ENCODE results near the gene ZNF792. TPM values are rescaled to one million over a fixed set of nuclear protein-coding genes. Genes with fewer than 3 reads are reported as not detected.

Gene ZNF792
- total and polyA plus RNA-seq, 2 of the 8 experiments (the other 6 are each of a cell fraction or from before 2014, with no cell fraction given): 2.5 to 7.2 TPM

GRCh38 chr19:34943861-34944573, 20.0 kb downstream of the ZNF792 start:
- Histone ChIP-seq H4K5ac (ENCODE audit: insufficient read length, low read depth, low read length) (no peak overlapping the region), H2BK5ac (ENCODE audit: low read depth, low read length) (no peak overlapping the region), H3K14ac (ENCODE audit: insufficient read length) (no peak overlapping the region), H3K56ac (replicated peaks; ENCODE audit: insufficient read length, low read depth, low read length) (no peak overlapping the region), H3K79me2 (ENCODE audit: control insufficient read depth in 1 of 2, insufficient read depth in 2 of 2, low read length in 2 of 2) (no peaks in the 10 kb centered on the region), H2BK120ac (replicated peaks; ENCODE audit: low read depth, low read length) (no peak overlapping the region), H2BK12ac (ENCODE audit: low read depth, low read length) (no peak overlapping the region), H4K8ac (ENCODE audit: extremely low read depth, insufficient read depth, low read length) (no peak overlapping the region), H2BK15ac (ENCODE audit: low read length) (no peak overlapping the region), H3K9me3 (ENCODE audit: insufficient read depth in 2 of 2, low read depth in 1 of 2, low read length in 1 of 2) (peaks cover 23 to 35% of the 10 kb centered on the region in 2 experiments), H3K27ac (ENCODE audit: low read depth, low read length) (no peak overlapping the region), H3K9ac (replicated peaks in 1 of 4; ENCODE audit: extremely low read depth in 1 of 4, low read depth in 3 of 4, low read length in 3 of 4) (no peak overlapping the region), H2BK20ac (ENCODE audit: low read length) (no peak overlapping the region), H3K4ac (replicated peaks; ENCODE audit: insufficient read length, low read depth, low read length) (no peak overlapping the region), H3K36me3 (ENCODE audit: control insufficient read depth in 2 of 4, insufficient read depth in 4 of 4, low read length in 3 of 4) (peaks cover 3 to 29% (median 15%) of the 10 kb centered on the region in 4 experiments), H3K18ac (ENCODE audit: extremely low read depth, low read length) (no peak overlapping the region), H3K4me3 (ENCODE audit: extremely low read depth in 1 of 4, insufficient read depth in 2 of 4, low read depth in 3 of 4, low read length in 4 of 4) (no peak overlapping the region), H2AK5ac (ENCODE audit: low read depth, low read length) (no peak overlapping the region), H3K4me1 (replicated peaks in 1 of 4; ENCODE audit: control insufficient read depth in 3 of 4, insufficient read depth in 4 of 4, low read length in 3 of 4) (no peaks in the 10 kb centered on the region), H3K27me3 (replicated peaks in 1 of 4; ENCODE audit: control insufficient read depth in 3 of 4, extremely low read depth in 1 of 4, insufficient read depth in 3 of 4, low read length in 3 of 4) (peaks cover 0 to 1% (median 0%) of the 10 kb centered on the region in 4 experiments; a peak in 1 of 7 replicates), H3K23me2 (ENCODE audit: low read depth, low read length) (no peaks in the 10 kb centered on the region), H3K79me1 (ENCODE audit: low read depth, low read length) (no peaks in the 10 kb centered on the region), H3K4me2 (ENCODE audit: insufficient read depth in 1 of 2, low read depth in 2 of 2, low read length in 2 of 2) (no peak overlapping the region), H4K91ac (replicated peaks; ENCODE audit: insufficient read length, low read length) (no peak overlapping the region), H2AFZ (ENCODE audit: low read length) (no peak overlapping the region), H3K23ac (ENCODE audit: insufficient read length) (no peak overlapping the region), H4K20me1 (replicated peaks in 1 of 2; ENCODE audit: control insufficient read depth in 1 of 2, insufficient read depth in 2 of 2, low read length in 2 of 2) (no peaks in the 10 kb centered on the region)
- POLR2A ChIA-PET (ENCODE audit: partially characterized antibody): no interaction called here
- CTCF ChIA-PET (ENCODE audit: partially characterized antibody): interaction anchor here (0.6 kb wide), 1 partner anchor 534 kb away, joined by 3 read pairs; no protein-coding TSS in a partner anchor
- DNase-seq (ENCODE audit: low read depth in 1 of 2, low spot score in 2 of 2): no peak
- no peak for FAIRE-seq
- WGBS, 2 experiments (ENCODE audit: extremely low coverage in 1 of 2, insufficient coverage in 1 of 2, insufficient read length in 1 of 2, insufficient replicate concordance in 2 of 2, low coverage in 1 of 2, low lambda C conversion rate in 2 of 2, missing lambda C conversion rate in 1 of 2): 94% methylated on average over 13 of the region's 13 CpGs; no CpG with 5 or more reads in 1 of the 2 experiments
- TF ChIP-seq CREB1 (IDR thresholded peaks at IDR 0.05) (no peak), ASH2L (IDR thresholded peaks at IDR 0.05; ENCODE audit: low read length) (no peak), PHF8 (conservative IDR thresholded peaks at IDR 0.05; ENCODE audit: low read depth, low read length) (no peak), ZNF274 (IDR thresholded peaks at IDR 0.05; ENCODE audit: borderline replicate concordance, extremely low read depth, low read length) (peak; percentile 78), ATF2 (IDR thresholded peaks at IDR 0.05; ENCODE audit: low read length) (no peak), CTCF (IDR thresholded peaks at IDR 0.05; ENCODE audit: control extremely low read depth in 1 of 3, insufficient read depth in 1 of 3, low read depth in 1 of 3, low read length in 3 of 3) (no peak)

Measured in H1 (cell line).